Mammary epithelial cell (primary cell): ENCODE measurements around the gene CABYR.

Experiments
- CTCF ChIP-seq, 2 donors: IDR thresholded peaks in 1 of 2; conservative IDR thresholded peaks in 1 of 2; 2 replicates each; pipeline ENCODE4 v1.5.1; 2011 to 2012; ENCODE audit warnings: inconsistent platforms in 2 of 2, low read length in 2 of 2, mild to moderate bottlenecking in 2 of 2, control low read depth in 1 of 2, low read depth in 1 of 2; ENCODE audit not compliant: insufficient read depth in 1 of 2; ENCODE audit errors: extremely low read depth in 1 of 2
- EZH2 ChIP-seq: IDR thresholded peaks from 2 replicates; pipeline ENCODE4 v1.6.1; 2012; ENCODE audit warnings: low read length, inconsistent platforms, borderline replicate concordance

- no peak for TF ChIP-seq CTCF (conservative IDR thresholded peaks at IDR 0.05 in 1 of 2, IDR thresholded peaks at IDR 0.05 in 1 of 2; ENCODE audit: extremely low read depth in 1 of 2, insufficient read depth in 1 of 2, low read depth in 1 of 2, low read length in 2 of 2)
- no peak for TF ChIP-seq EZH2
These were observed 10.2 kb upstream of the CABYR start for GRCh38 chr18:24128700-24129099.
